ENCODE results near the gene CCDC110.
"Not testable (repeated sequence)": the region's sequence is repeated elsewhere in the genome, so short reads cannot be mapped to it uniquely, and the experiment has no call there.

The CCDC110 gene

GRCh38 chr4:185471235-185472102, at the start of gene CCDC110:
TSS of gene CCDC110 (minus strand) at chr4:185471733. CDS start at chr4:185471683, 50 bp downstream.
- Histone ChIP-seq H3K27me3 (ENCODE audit: control insufficient read depth, insufficient read depth, low read length) (peaks cover 28% of the 10 kb centered on the region), H3K4me3 (ENCODE audit: low read depth, low read length) (peak within 1 kb of the TSS; percentile 92), H3K36me3 (ENCODE audit: control insufficient read depth, insufficient read depth, low read length) (no peaks in the 10 kb centered on the region), H3K9me3 (ENCODE audit: control insufficient read depth, insufficient read depth, low read length) (no peaks in the 10 kb centered on the region), H3K4me1 (ENCODE audit: control insufficient read depth, insufficient read depth, low read length) (no peaks in the 10 kb centered on the region), H3K9ac (ENCODE audit: low read depth, low read length) (peak within 1 kb of the TSS; percentile 32)

- Histone ChIP-seq H3K36me3 (ENCODE audit: control insufficient read depth, insufficient read depth, low read length) (no peaks in the 10 kb centered on the region), H3K4me3 (ENCODE audit: low read depth, low read length) (no peak overlapping the region), H3K9me3 (ENCODE audit: control insufficient read depth, insufficient read depth, low read length) (no peaks in the 10 kb centered on the region), H3K27me3 (ENCODE audit: control insufficient read depth, insufficient read depth, low read length) (no peaks in the 10 kb centered on the region), H3K9ac (ENCODE audit: low read depth, low read length) (no peak overlapping the region), H3K4me1 (ENCODE audit: control insufficient read depth, insufficient read depth, low read length) (no peaks in the 10 kb centered on the region)
These were observed 48.6 kb upstream of the CCDC110 start for GRCh38 chr4:185520119-185520518.

GRCh38 chr4:185518494-185518893, 47.0 kb upstream of the CCDC110 start:
- no peak overlapping the region for H3K9ac ChIP-seq (ENCODE audit: low read depth, low read length)
- no peaks in the 10 kb centered on the region for H3K27me3 ChIP-seq (ENCODE audit: control insufficient read depth, insufficient read depth, low read length)
- H3K4me1 ChIP-seq (ENCODE audit: control insufficient read depth, insufficient read depth, low read length) = no peaks in the 10 kb centered on the region
- H3K4me3 ChIP-seq (ENCODE audit: low read depth, low read length) = no peak overlapping the region
- H3K36me3 ChIP-seq (ENCODE audit: control insufficient read depth, insufficient read depth, low read length) = no peaks in the 10 kb centered on the region
- no peaks in the 10 kb centered on the region for H3K9me3 ChIP-seq (ENCODE audit: control insufficient read depth, insufficient read depth, low read length)

GRCh38 chr4:185518069-185518468, 46.5 kb upstream of the CCDC110 start:
- no peaks in the 10 kb centered on the region for H3K9me3 ChIP-seq (ENCODE audit: control insufficient read depth, insufficient read depth, low read length)
- H3K4me3 ChIP-seq (ENCODE audit: low read depth, low read length) = no peak overlapping the region
- no peaks in the 10 kb centered on the region for H3K36me3 ChIP-seq (ENCODE audit: control insufficient read depth, insufficient read depth, low read length)
- H3K4me1 ChIP-seq (ENCODE audit: control insufficient read depth, insufficient read depth, low read length) = no peaks in the 10 kb centered on the region
- H3K27me3 ChIP-seq (ENCODE audit: control insufficient read depth, insufficient read depth, low read length) = no peaks in the 10 kb centered on the region
- H3K9ac ChIP-seq (ENCODE audit: low read depth, low read length) = no peak overlapping the region

- H3K9ac ChIP-seq (ENCODE audit: low read depth, low read length) = no peak overlapping the region
- no peaks in the 10 kb centered on the region for H3K27me3 ChIP-seq (ENCODE audit: control insufficient read depth, insufficient read depth, low read length)
- H3K9me3 ChIP-seq (ENCODE audit: control insufficient read depth, insufficient read depth, low read length) = no peaks in the 10 kb centered on the region
- H3K4me3 ChIP-seq (ENCODE audit: low read depth, low read length) = no peak overlapping the region
- H3K4me1 ChIP-seq (ENCODE audit: control insufficient read depth, insufficient read depth, low read length) = no peaks in the 10 kb centered on the region
- H3K36me3 ChIP-seq (ENCODE audit: control insufficient read depth, insufficient read depth, low read length) = no peaks in the 10 kb centered on the region
These were observed 43.7 kb upstream of the CCDC110 start for GRCh38 chr4:185515248-185515647.

- Histone ChIP-seq H3K4me3 (ENCODE audit: low read depth, low read length) (no peak overlapping the region), H3K9ac (ENCODE audit: low read depth, low read length) (no peak overlapping the region), H3K4me1 (ENCODE audit: control insufficient read depth, insufficient read depth, low read length) (no peaks in the 10 kb centered on the region)
These were observed 42.7 kb upstream of the CCDC110 start for GRCh38 chr4:185514182-185514697.

GRCh38 chr4:185513489-185514181, 42.1 kb upstream of the CCDC110 start:
- Histone ChIP-seq H3K4me1 (ENCODE audit: control insufficient read depth, insufficient read depth, low read length) (no peaks in the 10 kb centered on the region), H3K36me3 (ENCODE audit: control insufficient read depth, insufficient read depth, low read length) (no peaks in the 10 kb centered on the region), H3K9ac (ENCODE audit: low read depth, low read length) (no peak overlapping the region), H3K27me3 (ENCODE audit: control insufficient read depth, insufficient read depth, low read length) (no peaks in the 10 kb centered on the region), H3K9me3 (ENCODE audit: control insufficient read depth, insufficient read depth, low read length) (no peaks in the 10 kb centered on the region), H3K4me3 (ENCODE audit: low read depth, low read length) (no peak overlapping the region)

More at GRCh38 chr4:185514182-185514697, 42.7 kb upstream of the CCDC110 start:
- H3K36me3 ChIP-seq (ENCODE audit: control insufficient read depth, insufficient read depth, low read length) = no peaks in the 10 kb centered on the region
- H3K9me3 ChIP-seq (ENCODE audit: control insufficient read depth, insufficient read depth, low read length) = no peaks in the 10 kb centered on the region
- H3K27me3 ChIP-seq (ENCODE audit: control insufficient read depth, insufficient read depth, low read length) = no peaks in the 10 kb centered on the region

GRCh38 chr4:185512516-185512915, 41.0 kb upstream of the CCDC110 start:
- Histone ChIP-seq H3K4me1 (ENCODE audit: control insufficient read depth, insufficient read depth, low read length) (no peaks in the 10 kb centered on the region), H3K36me3 (ENCODE audit: control insufficient read depth, insufficient read depth, low read length) (no peaks in the 10 kb centered on the region), H3K27me3 (ENCODE audit: control insufficient read depth, insufficient read depth, low read length) (no peaks in the 10 kb centered on the region), H3K9ac (ENCODE audit: low read depth, low read length) (no peak overlapping the region), H3K9me3 (ENCODE audit: control insufficient read depth, insufficient read depth, low read length) (no peaks in the 10 kb centered on the region), H3K4me3 (ENCODE audit: low read depth, low read length) (no peak overlapping the region)

GRCh38 chr4:185511243-185511642, 39.7 kb upstream of the CCDC110 start:
- not testable (repeated sequence) for H3K27me3 ChIP-seq (ENCODE audit: control insufficient read depth, insufficient read depth, low read length); H3K4me1 ChIP-seq (ENCODE audit: control insufficient read depth, insufficient read depth, low read length); H3K9ac ChIP-seq (ENCODE audit: low read depth, low read length); H3K4me3 ChIP-seq (ENCODE audit: low read depth, low read length); H3K36me3 ChIP-seq (ENCODE audit: control insufficient read depth, insufficient read depth, low read length); H3K9me3 ChIP-seq (ENCODE audit: control insufficient read depth, insufficient read depth, low read length)

- H3K9ac ChIP-seq (ENCODE audit: low read depth, low read length) = no peak overlapping the region
- no peaks in the 10 kb centered on the region for H3K4me1 ChIP-seq (ENCODE audit: control insufficient read depth, insufficient read depth, low read length)
- no peak overlapping the region for H3K4me3 ChIP-seq (ENCODE audit: low read depth, low read length)
- H3K27me3 ChIP-seq (ENCODE audit: control insufficient read depth, insufficient read depth, low read length) = no peaks in the 10 kb centered on the region
- H3K36me3 ChIP-seq (ENCODE audit: control insufficient read depth, insufficient read depth, low read length) = no peaks in the 10 kb centered on the region
- no peaks in the 10 kb centered on the region for H3K9me3 ChIP-seq (ENCODE audit: control insufficient read depth, insufficient read depth, low read length)
These were observed 39.3 kb upstream of the CCDC110 start for GRCh38 chr4:185510806-185511205.

GRCh38 chr4:185508181-185508580, 36.6 kb upstream of the CCDC110 start:
- Histone ChIP-seq H3K9me3 (ENCODE audit: control insufficient read depth, insufficient read depth, low read length) (no peaks in the 10 kb centered on the region), H3K27me3 (ENCODE audit: control insufficient read depth, insufficient read depth, low read length) (no peaks in the 10 kb centered on the region), H3K4me3 (ENCODE audit: low read depth, low read length) (no peak overlapping the region), H3K9ac (ENCODE audit: low read depth, low read length) (no peak overlapping the region), H3K4me1 (ENCODE audit: control insufficient read depth, insufficient read depth, low read length) (no peaks in the 10 kb centered on the region), H3K36me3 (ENCODE audit: control insufficient read depth, insufficient read depth, low read length) (no peaks in the 10 kb centered on the region)

- no peaks in the 10 kb centered on the region for H3K9me3 ChIP-seq (ENCODE audit: control insufficient read depth, insufficient read depth, low read length)
- H3K4me1 ChIP-seq (ENCODE audit: control insufficient read depth, insufficient read depth, low read length) = no peaks in the 10 kb centered on the region
- no peaks in the 10 kb centered on the region for H3K27me3 ChIP-seq (ENCODE audit: control insufficient read depth, insufficient read depth, low read length)
- H3K4me3 ChIP-seq (ENCODE audit: low read depth, low read length) = no peak overlapping the region
- no peaks in the 10 kb centered on the region for H3K36me3 ChIP-seq (ENCODE audit: control insufficient read depth, insufficient read depth, low read length)
- H3K9ac ChIP-seq (ENCODE audit: low read depth, low read length) = no peak overlapping the region
These were observed 34.9 kb upstream of the CCDC110 start for GRCh38 chr4:185506422-185506821.
